Endothelial cell of umbilical vein (primary cell): ENCODE data around the gene APOH. TPM values are rescaled to one million over a fixed set of nuclear protein-coding genes. Genes with fewer than 3 reads are reported as not detected.
A peak's percentile ranks its signal among the peaks of the same experiment; 100 is the strongest.
"Not testable (repeated sequence)": the region's sequence is repeated elsewhere in the genome, so short reads cannot be mapped to it uniquely, and the experiment has no call there.

Source experiments
- BruUV-seq: library from RNA; stranded (reverse); fragments of 400-500 nt; replicated peaks from 2 replicates; lab custom pipeline; 2021; lab: Mats Ljungman, UMichigan
- CTCF ChIA-PET: fragments of 300-600, 350-600 bp; sonication (Branson Sonifier 250); formaldehyde crosslinking; loops from one replicate; lab custom pipeline; 2021; ENCODE audit warnings: antibody characterized with exemption, inconsistent platforms; lab: Charles Lee
- POLR2A ChIA-PET: fragments of 300-600, 350-600 bp; sonication (Branson Sonifier 250); formaldehyde crosslinking; loops from one replicate; lab custom pipeline; 2021; ENCODE audit warnings: antibody characterized with exemption, inconsistent platforms; lab: Charles Lee
- DNase-seq: peaks from one replicate; pipeline ENCODE4 v3.0.0-alpha.2; 2011; ENCODE audit warnings: low read depth, low spot score
- FAIRE-seq: peaks from 2 replicates; lab custom pipeline; 2011; peaks lifted over from hg19 to GRCh38; lab: Jason Lieb, UNC
- H2AFZ ChIP-seq: 2 replicates; pipeline ENCODE4 v1.6.0; 2012; ENCODE audit warnings: low read depth, low read length, control low read depth, inconsistent platforms
- H3K27ac ChIP-seq: 2 replicates; pipeline ENCODE4 v1.5.1; 2011; ENCODE audit warnings: low read depth, mild to moderate bottlenecking, control low read depth, low read length, moderate library complexity; ENCODE audit not compliant: insufficient read depth
- H3K27me3 ChIP-seq, 2 experiments: 2 replicates each; pipeline versions ENCODE4 v1.6.0 to v1.6.1; 2011; ENCODE audit warnings: low read length in 2 of 2, mixed read lengths in 1 of 2; ENCODE audit not compliant: control insufficient read depth in 2 of 2, insufficient read depth in 2 of 2
- H3K36me3 ChIP-seq, 2 experiments: 2 replicates in 1 of 2; 3 replicates in 1 of 2; pipeline ENCODE4 v1.5.1; 2011; ENCODE audit warnings: low read length in 2 of 2, mild to moderate bottlenecking in 1 of 2, moderate library complexity in 1 of 2; ENCODE audit not compliant: control insufficient read depth in 2 of 2, insufficient read depth in 2 of 2; ENCODE audit errors: extremely low read depth in 1 of 2
- H3K4me1 ChIP-seq: 3 replicates; pipeline ENCODE4 v1.5.1; 2011; ENCODE audit warnings: mild to moderate bottlenecking, low read length; ENCODE audit not compliant: control insufficient read depth, insufficient read depth; ENCODE audit errors: extremely low read depth
- H3K4me2 ChIP-seq: 2 replicates; pipeline ENCODE4 v1.6.1; 2011; ENCODE audit warnings: low read length, control low read depth, mixed read lengths; ENCODE audit not compliant: insufficient read depth
- H3K4me3 ChIP-seq, 3 experiments: fragments of 200-600 bp in 1 of 3; sonication (generic), shearing (Covaris generic) in 1 of 3; replicated peaks in 1 of 3; 2 replicates each; pipeline ENCODE4 v1.5.1; 2011 to 2016; ENCODE audit warnings: control low read depth in 3 of 3, low read length in 3 of 3, mild to moderate bottlenecking in 2 of 3, inconsistent platforms in 1 of 3, low read depth in 1 of 3, moderate library complexity in 1 of 3; ENCODE audit not compliant: insufficient read depth in 1 of 3
- H3K79me2 ChIP-seq: 2 replicates; pipeline ENCODE4 v1.6.0; 2012; ENCODE audit warnings: low read length, inconsistent platforms; ENCODE audit not compliant: control insufficient read depth, insufficient read depth
- H3K9ac ChIP-seq: replicated peaks from 2 replicates; pipeline ENCODE3; 2011; ENCODE audit warnings: low read length, control low read depth; ENCODE audit not compliant: insufficient read depth; ENCODE audit errors: extremely low read depth
- H3K9me1 ChIP-seq: replicated peaks from 3 replicates; pipeline ENCODE4 v1.6.0; 2011; ENCODE audit warnings: mild to moderate bottlenecking, low read length; ENCODE audit not compliant: control insufficient read depth, insufficient read depth; ENCODE audit errors: extremely low read depth
- H3K9me3 ChIP-seq: replicated peaks from 2 replicates; pipeline ENCODE4 v1.5.1; 2012; ENCODE audit warnings: low read length, inconsistent platforms; ENCODE audit not compliant: control insufficient read depth, insufficient read depth
- H4K20me1 ChIP-seq: replicated peaks from 2 replicates; pipeline ENCODE3; 2011; ENCODE audit warnings: mild to moderate bottlenecking, low read length; ENCODE audit not compliant: control insufficient read depth, insufficient read depth; ENCODE audit errors: extremely low read depth
- CTCF ChIP-seq, 2 donors: IDR thresholded peaks; 1 replicate in 1 of 2; 2 replicates in 1 of 2; pipeline ENCODE4 v1.5.1; 2011; ENCODE audit warnings: low read length in 2 of 2, mild to moderate bottlenecking in 2 of 2, moderate library complexity in 2 of 2, control low read depth in 1 of 2, inconsistent platforms in 1 of 2, low read depth in 1 of 2; ENCODE audit not compliant: insufficient read depth in 1 of 2; ENCODE audit errors: extremely low read depth in 1 of 2
- MYC ChIP-seq: IDR thresholded peaks from one replicate; pipeline ENCODE4 v1.6.1; 2011; ENCODE audit warnings: mild to moderate bottlenecking, low read depth, low read length
- dilution Hi-C: fragments of 300-500 bp; cut with MboI; formaldehyde crosslinking; loops from one replicate; pipeline ENCODE4 v1.15.0; 2019; ENCODE audit warnings: low sequenced_read_pairs; ENCODE audit not compliant: extremely low pct_ligation_motif_present
- intact Hi-C: fragments of 100-400 bp; cut with micrococcal nuclease; formaldehyde crosslinking; loops from one replicate; pipeline ENCODE4 v1.10.0; 2022
- polyA plus RNA-seq, 4 experiments: library from polyadenylated mRNA; depleted of rRNA in 3 of 4; stranded (reverse) in 3 of 4; unstranded in 1 of 4; fragments of >200 nt; gene quantifications; 2 replicates each; pipeline versions ENCODE4 v1.2.1 to v1.2.3, GENCODE V29; 2011 to 2012; ENCODE audit warnings: missing spikeins in 1 of 4
- total RNA-seq: library from RNA; stranded (reverse); gene quantifications from 2 replicates; pipeline ENCODE4 v1.2.3, GENCODE V29; 2021

APOH gene
- total and polyA plus RNA-seq, 2 donors (not counting 3 experiments of a cell fraction or from before 2014, with no cell fraction given) = not detected

GRCh38 chr17:66255112-66255511 is 25.9 kb upstream of the APOH start:
- Histone ChIP-seq H3K27me3 (no peaks in the 10 kb centered on the region), H3K4me3 (no peak overlapping the region), H3K9me3 (no peaks in the 10 kb centered on the region), H2AFZ (no peak overlapping the region), H3K4me2 (no peak overlapping the region), H3K9ac (no peak overlapping the region), H3K79me2 (no peaks in the 10 kb centered on the region), H4K20me1 (no peaks in the 10 kb centered on the region), H3K36me3 (no peaks in the 10 kb centered on the region), H3K9me1 (no peaks in the 10 kb centered on the region), H3K4me1 (peaks cover 2% of the 10 kb centered on the region), H3K27ac (no peak overlapping the region)
- CTCF ChIA-PET = interaction anchor here (0.7 to 2.7 kb wide), 19 partner anchors 13 to 420 kb away, joined by 3 to 47 read pairs (median 5); no protein-coding TSS in a partner anchor
- DNase-seq (peak; percentile 74), FAIRE-seq (peak; percentile 89)
- no TSS peak for BruUV-seq
- dilution Hi-C loops (no loop called here), intact Hi-C loops (loop anchor here (1.0 to 10.0 kb wide), 7 partner anchors 20 to 418 kb away; no protein-coding TSS in a partner anchor)
- POLR2A ChIA-PET = no interaction called here
- TF ChIP-seq MYC = no peak
- TF ChIP-seq CTCF (IDR thresholded peaks at IDR 0.05; ENCODE audit: extremely low read depth in 1 of 2, insufficient read depth in 1 of 2, low read depth in 1 of 2, low read length in 2 of 2) = peak; percentile 50 to 58

DNA sequence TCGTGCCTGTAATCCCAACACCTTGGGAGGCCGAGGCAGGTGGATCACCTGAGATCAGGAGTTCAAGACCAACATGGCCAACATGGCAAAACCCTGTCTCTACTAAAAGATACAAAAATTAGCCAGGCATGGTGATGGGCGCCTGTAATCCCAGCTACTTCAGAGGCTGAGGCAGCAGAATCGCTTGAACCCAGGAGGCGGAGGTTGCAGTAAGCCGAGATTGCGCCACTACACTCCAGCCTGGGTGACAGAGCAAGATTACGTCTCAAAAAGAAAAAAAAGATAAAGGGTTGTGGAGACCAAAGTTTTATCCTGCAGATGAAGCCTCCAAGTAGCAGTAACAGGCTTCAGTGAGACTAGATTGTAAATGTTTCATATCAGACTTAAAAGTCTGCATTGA is 24.2 kb upstream of the APOH start:
- CTCF ChIA-PET, H3K9me3 ChIP-seq, H2AFZ ChIP-seq, H3K79me2 ChIP-seq, H3K9ac ChIP-seq, H3K4me1 ChIP-seq, dilution Hi-C loops, BruUV-seq, FAIRE-seq, H4K20me1 ChIP-seq, DNase-seq, H3K9me1 ChIP-seq, H3K36me3 ChIP-seq, H3K4me3 ChIP-seq, POLR2A ChIA-PET, H3K27me3 ChIP-seq, H3K27ac ChIP-seq, H3K4me2 ChIP-seq: not testable (repeated sequence)
- intact Hi-C loops = loop anchor here (10.0 kb wide), 1 partner anchor 171 kb away; no protein-coding TSS in a partner anchor
